GM21515 (cell line): ENCODE results near the gene S100B.

Source experiments
- ATAC-seq: cut with Tn5 transposase; IDR thresholded peaks from one replicate; pipeline ENCODE4 v1.9.1; 2021; ENCODE audit not compliant: unreplicated experiment

The S100B gene

GRCh38 chr21:46628868-46629267 lies 24.0 kb upstream of the S100B start:
- no peak for ATAC-seq

- no peak for ATAC-seq
These were observed 22.8 kb upstream of the S100B start for GRCh38 chr21:46627726-46628125.

GRCh38 chr21:46626975-46627501 lies 22.2 kb upstream of the S100B start:
- no peak for ATAC-seq

GRCh38 chr21:46626536-46626935 lies 21.7 kb upstream of the S100B start:
- ATAC-seq: no peak

- ATAC-seq: no peak
These were observed 20.9 kb upstream of the S100B start for GRCh38 chr21:46625759-46626158.

GRCh38 chr21:46624050-46624449 lies 19.2 kb upstream of the S100B start:
- no peak for ATAC-seq

- no peak for ATAC-seq
These were observed 17.3 kb upstream of the S100B start for GRCh38 chr21:46622226-46622625.

- ATAC-seq: no peak
These were observed 16.7 kb upstream of the S100B start for GRCh38 chr21:46621457-46622182.

GRCh38 chr21:46620846-46621245 lies 16.0 kb upstream of the S100B start:
- ATAC-seq: no peak

GRCh38 chr21:46619846-46620245 lies 15.0 kb upstream of the S100B start:
- no peak for ATAC-seq

GRCh38 chr21:46618738-46619379 lies 14.0 kb upstream of the S100B start:
- ATAC-seq: no peak

- no peak for ATAC-seq
These were observed 12.6 kb upstream of the S100B start for GRCh38 chr21:46617267-46618051.

GRCh38 chr21:46616656-46617055 lies 11.8 kb upstream of the S100B start:
- no peak for ATAC-seq

GRCh38 chr21:46616050-46616449 lies 11.2 kb upstream of the S100B start:
- no peak for ATAC-seq

- ATAC-seq: no peak
These were observed 8.5 kb upstream of the S100B start for GRCh38 chr21:46613391-46613790.

GRCh38 chr21:46610018-46610701 lies 5.3 kb upstream of the S100B start:
- no peak for ATAC-seq

GRCh38 chr21:46608672-46609111 lies 3.8 kb upstream of the S100B start:
- ATAC-seq: no peak

GRCh38 chr21:46607636-46608035 lies 2.8 kb upstream of the S100B start:
- ATAC-seq: no peak

- no peak for ATAC-seq
These were observed 1.5 kb upstream of the S100B start for GRCh38 chr21:46606427-46606813.

GRCh38 chr21:46605767-46606426 lies 1.0 kb upstream of the S100B start:
- no peak for ATAC-seq
